Esophagus squamous epithelium (tissue), 5 donors: ENCODE measurements around the gene SLC24A3. TPM values are rescaled to one million over a fixed set of nuclear protein-coding genes. Genes with fewer than 3 reads are reported as not detected.

Source experiments
- DNase-seq: peaks from one replicate; lab custom pipeline; 2025; lab: John Stamatoyannopoulos, UW
- H3K27ac ChIP-seq, 4 donors: fragments of 200-600 bp; sonication (generic); one replicate each; pipeline ENCODE4 v1.5.1; 2016 to 2019; ENCODE audit warnings: mild to moderate bottlenecking in 1 of 4
- H3K27me3 ChIP-seq, 4 donors: fragments of 200-600 bp; sonication (generic); 1 replicate in 3 of 4; 2 replicates in 1 of 4; pipeline versions ENCODE4 v1.5.1 to v1.6.0; 2017 to 2021; ENCODE audit warnings: antibody characterized with exemption in 1 of 4
- H3K36me3 ChIP-seq, 3 donors: fragments of 200-600 bp; sonication (generic); one replicate each; pipeline ENCODE4 v1.5.1; 2016 to 2019
- H3K4me1 ChIP-seq, 3 donors: fragments of 200-600 bp; sonication (generic); one replicate each; pipeline ENCODE4 v1.5.1; 2017 to 2019
- H3K4me3 ChIP-seq, 4 donors: fragments of 200-600 bp; sonication (generic); 1 replicate in 3 of 4; 2 replicates in 1 of 4; pipeline ENCODE4 v1.5.1; 2016 to 2019; ENCODE audit warnings: mild to moderate bottlenecking in 2 of 4, moderate library complexity in 1 of 4
- H3K9me3 ChIP-seq, 3 donors: fragments of 200-600 bp; sonication (generic); one replicate each; pipeline ENCODE4 v1.5.1; 2016 to 2019
- POLR2A ChIP-seq, 4 donors: fragments of 450-650 bp; IDR thresholded peaks; one replicate each; pipeline ENCODE4 v1.6.1; 2017; ENCODE audit warnings: antibody characterized with exemption in 4 of 4, mild to moderate bottlenecking in 4 of 4, moderate library complexity in 3 of 4
- WGBS, 2 donors: methylation state at CpG; one replicate each; pipeline ENCODE4 v1.1.5; 2018; 5-methylcytosine and 5-hydroxymethylcytosine counted together
- intact Hi-C: fragments of 100-400 bp; cut with DNase I; formaldehyde crosslinking; loops from one replicate; pipeline ENCODE4 v1.15.0; 2022
- total RNA-seq, 4 donors: library from RNA; depleted of rRNA; stranded (reverse); fragments of >200 nt; gene quantifications; one replicate each; pipeline ENCODE4 v1.1.0, GENCODE V29; 2016
- TF ChIP-seq, protein P1 (sequence below), 6 experiments: fragments of 450-650 bp in 4 of 6; fragments of 200-600 bp in 2 of 6; sonication (generic) in 2 of 6; IDR thresholded peaks; one replicate each; pipeline ENCODE4 v1.5.1; 2016 to 2019; ENCODE audit warnings: antibody characterized with exemption in 6 of 6, mild to moderate bottlenecking in 4 of 6, moderate library complexity in 4 of 6
- donor health status: DM: yes; HTN: yes; CAD: no.

Gene SLC24A3
- total RNA-seq, 4 donors from 2014 or later, result 3.0 to 8.2 (median 6.1) TPM

DNA sequence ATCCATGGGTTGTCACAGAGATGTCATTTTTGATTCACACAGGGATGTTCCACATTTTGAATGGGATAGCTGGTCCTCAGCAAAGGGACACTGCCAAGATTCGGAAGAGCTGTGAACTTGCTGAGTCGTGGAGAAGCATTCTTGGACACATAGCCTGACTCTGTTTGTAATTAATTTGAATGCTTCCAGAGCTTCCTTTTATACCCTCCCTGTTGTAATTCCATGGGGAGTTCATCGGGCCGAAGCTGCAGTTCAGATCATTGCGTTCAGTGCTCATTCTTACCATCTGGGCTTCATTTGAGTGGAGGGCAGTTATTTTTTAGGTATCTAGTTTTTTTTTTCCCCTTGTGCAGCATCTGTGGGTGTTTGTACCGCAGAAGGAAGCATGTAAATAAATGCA lies 126.5 kb downstream of the SLC24A3 start:
- DNase-seq, result no peak
- TF ChIP-seq, protein P1, sequence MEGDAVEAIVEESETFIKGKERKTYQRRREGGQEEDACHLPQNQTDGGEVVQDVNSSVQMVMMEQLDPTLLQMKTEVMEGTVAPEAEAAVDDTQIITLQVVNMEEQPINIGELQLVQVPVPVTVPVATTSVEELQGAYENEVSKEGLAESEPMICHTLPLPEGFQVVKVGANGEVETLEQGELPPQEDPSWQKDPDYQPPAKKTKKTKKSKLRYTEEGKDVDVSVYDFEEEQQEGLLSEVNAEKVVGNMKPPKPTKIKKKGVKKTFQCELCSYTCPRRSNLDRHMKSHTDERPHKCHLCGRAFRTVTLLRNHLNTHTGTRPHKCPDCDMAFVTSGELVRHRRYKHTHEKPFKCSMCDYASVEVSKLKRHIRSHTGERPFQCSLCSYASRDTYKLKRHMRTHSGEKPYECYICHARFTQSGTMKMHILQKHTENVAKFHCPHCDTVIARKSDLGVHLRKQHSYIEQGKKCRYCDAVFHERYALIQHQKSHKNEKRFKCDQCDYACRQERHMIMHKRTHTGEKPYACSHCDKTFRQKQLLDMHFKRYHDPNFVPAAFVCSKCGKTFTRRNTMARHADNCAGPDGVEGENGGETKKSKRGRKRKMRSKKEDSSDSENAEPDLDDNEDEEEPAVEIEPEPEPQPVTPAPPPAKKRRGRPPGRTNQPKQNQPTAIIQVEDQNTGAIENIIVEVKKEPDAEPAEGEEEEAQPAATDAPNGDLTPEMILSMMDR (IDR thresholded peaks at IDR 0.05), result no peak
- H3K4me1 ChIP-seq, result peaks cover 0 to 26% (median 5%) of the 10 kb centered on the region in 3 donors
- no peak overlapping the region for H3K27ac ChIP-seq
- no peaks in the 10 kb centered on the region for H3K9me3 ChIP-seq
- WGBS, 2 donors, result 81 to 85% methylated on average over 6 of the region's 6 CpGs
- no peaks in the 10 kb centered on the region for H3K36me3 ChIP-seq
- intact Hi-C loops, result no loop called here
- H3K27me3 ChIP-seq, result no peaks in the 10 kb centered on the region
- H3K4me3 ChIP-seq, result no peak overlapping the region

DNA sequence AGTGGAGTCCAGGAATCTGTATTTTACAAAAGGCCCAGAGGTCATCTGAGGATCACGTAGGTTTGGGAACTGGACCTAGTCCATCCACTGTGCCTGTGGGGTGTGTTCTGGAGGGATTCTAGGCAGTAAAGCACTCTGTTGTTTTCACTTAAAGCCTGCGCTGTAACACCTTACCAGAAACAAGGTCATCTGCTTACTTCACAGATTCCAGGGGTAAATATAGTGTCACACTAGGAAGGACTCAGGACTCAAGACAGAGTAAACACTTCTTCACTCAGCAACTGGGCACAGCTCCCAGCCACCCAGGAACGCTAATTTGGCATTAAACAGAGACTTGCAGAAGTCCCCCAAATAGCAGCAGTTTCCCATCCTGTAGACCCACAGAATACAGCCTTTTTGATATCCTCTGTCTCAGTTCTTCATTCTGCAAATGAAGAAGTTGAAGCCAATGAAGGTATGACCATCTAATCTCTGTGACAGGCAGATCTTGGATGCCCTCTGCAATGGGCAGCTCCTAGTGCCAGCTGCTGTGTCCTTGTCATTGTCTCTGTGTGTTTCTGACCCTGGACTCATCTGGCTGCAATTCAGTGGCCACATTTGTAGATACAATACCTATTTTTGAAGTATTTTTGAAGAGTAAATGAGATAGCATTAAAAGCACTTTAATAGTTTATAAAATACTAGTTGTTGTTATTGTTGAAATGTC lies 129.1 kb downstream of the SLC24A3 start:
- no peaks in the 10 kb centered on the region for H3K27me3 ChIP-seq
- TF ChIP-seq, protein P1 (IDR thresholded peaks at IDR 0.05), result no peak
- TF ChIP-seq POLR2A (IDR thresholded peaks at IDR 0.05), result no peak
- intact Hi-C loops, result no loop called here
- no peaks in the 10 kb centered on the region for H3K36me3 ChIP-seq
- no peak for DNase-seq
- no peaks in the 10 kb centered on the region for H3K9me3 ChIP-seq
- H3K27ac ChIP-seq, result no peak overlapping the region
- peaks cover 0 to 21% (median 5%) of the 10 kb centered on the region in 3 donors for H3K4me1 ChIP-seq
- H3K4me3 ChIP-seq, result no peak overlapping the region
- 63 to 74% methylated on average over 2 to 3 of the region's 3 CpGs for WGBS, 2 donors

DNA sequence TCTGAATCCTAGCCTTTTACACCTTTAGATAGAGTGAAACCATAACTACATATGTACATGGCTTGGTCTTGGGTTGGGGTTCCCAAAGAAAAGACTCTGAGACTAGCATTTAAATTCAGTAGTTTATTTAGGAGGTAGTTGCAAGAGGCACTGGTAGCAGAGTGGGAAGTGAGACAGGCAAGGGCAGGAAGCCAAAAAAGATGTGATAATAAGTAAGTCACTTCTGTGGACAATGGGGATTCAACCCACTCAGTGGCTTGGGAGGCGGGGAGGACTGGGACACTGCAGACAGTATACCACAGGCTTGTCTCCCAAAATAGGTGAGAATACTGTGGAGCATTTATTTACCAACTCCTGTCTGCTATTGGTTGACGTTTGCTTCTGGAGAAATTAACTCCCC lies 131.9 kb downstream of the SLC24A3 start:
- no peak for TF ChIP-seq POLR2A (IDR thresholded peaks at IDR 0.05)
- Histone ChIP-seq H3K4me1 (peaks cover 0 to 9% (median 5%) of the 10 kb centered on the region in 3 donors), H3K27ac (no peak overlapping the region), H3K4me3 (no peak overlapping the region), H3K36me3 (no peaks in the 10 kb centered on the region), H3K9me3 (no peaks in the 10 kb centered on the region), H3K27me3 (no peaks in the 10 kb centered on the region)
- intact Hi-C loops, result no loop called here
- no peak for DNase-seq
- WGBS, 2 donors, result 47 to 82% methylated on average over 1 to 2 of the region's 2 CpGs

DNA sequence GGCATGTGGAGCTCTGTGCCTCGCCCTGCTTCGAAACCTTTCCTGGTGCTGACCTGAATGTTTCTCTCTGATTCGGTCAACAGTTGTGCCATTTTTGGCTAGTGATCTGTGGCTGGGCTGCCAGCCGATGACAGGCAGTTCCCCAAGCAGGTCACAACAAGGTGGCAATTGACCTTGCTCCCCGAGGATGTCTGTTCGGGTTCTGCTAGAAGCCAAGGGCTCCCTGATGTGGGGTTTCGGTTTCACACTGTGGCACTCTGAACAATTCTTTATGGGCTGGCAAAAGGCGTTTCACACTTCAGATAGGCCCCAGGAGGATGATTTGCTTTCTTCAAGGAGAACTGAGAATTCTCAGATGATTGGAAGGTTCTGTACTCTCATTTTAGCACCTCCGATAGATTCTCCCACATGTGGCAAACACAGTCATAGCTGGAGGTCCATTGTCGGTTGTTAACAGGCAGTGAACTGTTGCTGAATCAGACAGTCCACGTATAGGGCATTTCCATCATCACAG lies 135.6 kb downstream of the SLC24A3 start:
- no peak overlapping the region for H3K4me3 ChIP-seq
- TF ChIP-seq, protein P1 (IDR thresholded peaks at IDR 0.05), result no peak
- TF ChIP-seq POLR2A (IDR thresholded peaks at IDR 0.05), result no peak
- H3K36me3 ChIP-seq, result no peaks in the 10 kb centered on the region
- intact Hi-C loops, result no loop called here
- no peak for DNase-seq
- no peaks in the 10 kb centered on the region for H3K4me1 ChIP-seq
- H3K9me3 ChIP-seq, result no peaks in the 10 kb centered on the region
- no peak overlapping the region for H3K27ac ChIP-seq
- no peaks in the 10 kb centered on the region for H3K27me3 ChIP-seq
- WGBS, 2 donors, result 70 to 79% methylated on average over 7 to 9 of the region's 11 CpGs

DNA sequence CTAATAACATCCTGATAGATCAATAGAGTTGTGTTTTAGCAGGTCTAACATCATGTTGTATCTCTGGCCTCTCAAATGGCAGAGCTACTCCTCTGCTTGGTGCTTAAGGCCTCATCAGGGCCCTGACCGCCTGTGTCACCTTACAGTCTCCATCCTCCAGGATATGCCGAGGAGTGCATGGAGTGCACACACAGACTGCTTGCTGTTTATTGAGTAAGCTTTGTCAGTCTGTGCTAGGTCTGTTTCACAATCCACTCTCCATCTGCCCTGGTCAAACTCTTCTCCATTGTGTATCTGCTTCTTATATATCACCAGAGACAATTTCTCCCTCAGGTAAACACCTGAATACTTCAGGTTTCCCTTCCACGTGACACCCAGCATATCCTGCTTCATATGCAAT lies 136.1 kb downstream of the SLC24A3 start:
- 66 to 77% methylated on average over 3 of the region's 3 CpGs for WGBS, 2 donors
- H3K9me3 ChIP-seq, result no peaks in the 10 kb centered on the region
- no peak overlapping the region for H3K4me3 ChIP-seq
- H3K27ac ChIP-seq, result no peak overlapping the region
- intact Hi-C loops, result no loop called here
- H3K36me3 ChIP-seq, result no peaks in the 10 kb centered on the region
- no peak for TF ChIP-seq POLR2A (IDR thresholded peaks at IDR 0.05)
- TF ChIP-seq, protein P1 (IDR thresholded peaks at IDR 0.05), result no peak
- no peaks in the 10 kb centered on the region for H3K27me3 ChIP-seq
- no peak for DNase-seq
- no peaks in the 10 kb centered on the region for H3K4me1 ChIP-seq
